ENCODE data around the gene EHBP1.

The EHBP1 gene

GRCh38 chr2:63051795-63052333, 346.4 kb downstream of the EHBP1 start:
- DNase-seq (ENCODE audit: low spot score), result no peak

- DNase-seq (ENCODE audit: low spot score), result no peak
Observed at GRCh38 chr2:63052411-63053080, 347.0 kb downstream of the EHBP1 start.

GRCh38 chr2:63053081-63053888, 347.8 kb downstream of the EHBP1 start:
- no peak for DNase-seq (ENCODE audit: low spot score)

- no peak for DNase-seq (ENCODE audit: low spot score)
Observed at GRCh38 chr2:63053889-63054602, 348.5 kb downstream of the EHBP1 start.

- DNase-seq (ENCODE audit: low spot score), result no peak
Observed at GRCh38 chr2:63054841-63055225, 349.3 kb downstream of the EHBP1 start.

GRCh38 chr2:63055226-63056106, 350.0 kb downstream of the EHBP1 start:
- DNase-seq (ENCODE audit: low spot score), result no peak

GRCh38 chr2:63056107-63057050, 350.9 kb downstream of the EHBP1 start:
- DNase-seq (ENCODE audit: low spot score), result no peak

GRCh38 chr2:63057249-63058143, 352.0 kb downstream of the EHBP1 start:
- DNase-seq (ENCODE audit: low spot score), result no peak

GRCh38 chr2:63058144-63058920, 352.8 kb downstream of the EHBP1 start:
- DNase-seq (ENCODE audit: low spot score), result no peak

GRCh38 chr2:63058921-63059792, 353.6 kb downstream of the EHBP1 start:
- DNase-seq (ENCODE audit: low spot score), result no peak

- DNase-seq (ENCODE audit: low spot score), result no peak
Observed at GRCh38 chr2:63059793-63060471, 354.4 kb downstream of the EHBP1 start.

GRCh38 chr2:63060472-63060991, 355.0 kb downstream of the EHBP1 start:
- no peak for DNase-seq (ENCODE audit: low spot score)

GRCh38 chr2:63064197-63064596, 358.7 kb downstream of the EHBP1 start:
- DNase-seq (ENCODE audit: low spot score), result no peak

GRCh38 chr2:63064661-63065060, 359.1 kb downstream of the EHBP1 start:
- DNase-seq (ENCODE audit: low spot score), result no peak

GRCh38 chr2:63066265-63066664, 360.8 kb downstream of the EHBP1 start:
- no peak for DNase-seq (ENCODE audit: low spot score)

- DNase-seq (ENCODE audit: low spot score), result no peak
Observed at GRCh38 chr2:63066838-63067237, 361.3 kb downstream of the EHBP1 start.

GRCh38 chr2:63071664-63072063, 366.2 kb downstream of the EHBP1 start:
- no peak for DNase-seq (ENCODE audit: low spot score)
